Neuronal stem cell (in vitro differentiated cells): ENCODE data around the gene HDAC4.

ENCODE experiments used
- DNase-seq: peaks from one replicate; pipeline ENCODE4 v3.0.0-alpha.2; 2013; ENCODE audit warnings: low spot score
- H2AFZ ChIP-seq: one replicate; pipeline ENCODE4 v1.6.1; 2013; ENCODE audit warnings: mild to moderate bottlenecking, low read length, inconsistent platforms
- H2AK5ac ChIP-seq: 2 replicates; pipeline ENCODE4 v1.6.1; 2013; ENCODE audit warnings: low read depth, mild to moderate bottlenecking, inconsistent platforms, low read length, moderate library complexity, mixed read lengths
- H2BK120ac ChIP-seq: 2 replicates; pipeline ENCODE4 v1.6.1; 2013; ENCODE audit warnings: low read depth, mild to moderate bottlenecking, inconsistent platforms, low read length, moderate library complexity, mixed read lengths
- H2BK12ac ChIP-seq: one replicate; pipeline ENCODE4 v1.6.1; 2013; ENCODE audit warnings: low read length, inconsistent platforms
- H2BK15ac ChIP-seq: 2 replicates; pipeline ENCODE4 v1.6.1; 2013; ENCODE audit warnings: mild to moderate bottlenecking, low read length, inconsistent platforms, mixed read lengths
- H2BK5ac ChIP-seq: one replicate; pipeline ENCODE4 v1.6.1; 2013; ENCODE audit warnings: inconsistent platforms, mild to moderate bottlenecking, low read length, moderate library complexity
- H3K14ac ChIP-seq: one replicate; pipeline ENCODE4 v1.6.1; 2013; ENCODE audit warnings: low read length, inconsistent platforms
- H3K18ac ChIP-seq: 2 replicates; pipeline ENCODE4 v1.6.1; 2013; ENCODE audit warnings: low read length, inconsistent platforms
- H3K23ac ChIP-seq: 2 replicates; pipeline ENCODE4 v1.6.1; 2013; ENCODE audit warnings: low read depth, mild to moderate bottlenecking, mixed read lengths, low read length, inconsistent platforms; ENCODE audit not compliant: poor library complexity
- H3K27ac ChIP-seq: replicated peaks from 3 replicates; pipeline ENCODE4 v1.5.1; 2013; ENCODE audit warnings: low read length, inconsistent platforms
- H3K27me3 ChIP-seq, 3 experiments: 2 replicates each; pipeline ENCODE4 v1.6.1; 2013; ENCODE audit warnings: low read length in 3 of 3, mild to moderate bottlenecking in 2 of 3, inconsistent platforms in 1 of 3, low read depth in 1 of 3, mixed read lengths in 1 of 3, moderate library complexity in 1 of 3; ENCODE audit not compliant: control insufficient read depth in 3 of 3, insufficient read depth in 3 of 3
- H3K36me3 ChIP-seq, 2 donors: replicated peaks in 1 of 2; 2 replicates each; pipeline ENCODE4 v1.6.1; 2013; ENCODE audit warnings: low read length in 2 of 2; ENCODE audit not compliant: control insufficient read depth in 2 of 2, insufficient read depth in 2 of 2
- H3K4ac ChIP-seq: 2 replicates; pipeline ENCODE4 v1.6.1; 2013; ENCODE audit warnings: inconsistent platforms, mild to moderate bottlenecking, low read length, moderate library complexity
- H3K4me1 ChIP-seq, 2 donors: 1 replicate in 1 of 2; 2 replicates in 1 of 2; pipeline ENCODE4 v1.6.1; 2013; ENCODE audit warnings: low read length in 2 of 2, low read depth in 1 of 2; ENCODE audit not compliant: control insufficient read depth in 2 of 2, insufficient read depth in 1 of 2
- H3K4me2 ChIP-seq: one replicate; pipeline ENCODE4 v1.6.1; 2013; ENCODE audit warnings: mild to moderate bottlenecking, low read length, inconsistent platforms; ENCODE audit not compliant: insufficient read depth, poor library complexity, severe bottlenecking
- H3K4me3 ChIP-seq, 2 donors: 2 replicates each; pipeline ENCODE4 v1.5.1; 2013; ENCODE audit warnings: low read length in 2 of 2, mild to moderate bottlenecking in 2 of 2, inconsistent platforms in 1 of 2, moderate library complexity in 1 of 2
- H3K79me1 ChIP-seq: one replicate; pipeline ENCODE4 v1.6.1; 2013; ENCODE audit warnings: low read depth, mild to moderate bottlenecking, inconsistent platforms, low read length, moderate library complexity
- H3K9ac ChIP-seq: one replicate; pipeline ENCODE4 v1.6.1; 2013; ENCODE audit warnings: mild to moderate bottlenecking, low read depth, low read length, inconsistent platforms; ENCODE audit not compliant: poor library complexity
- H3K9me3 ChIP-seq, 2 donors: replicated peaks in 1 of 2; 2 replicates each; pipeline versions ENCODE3 to v1.6.1; 2013; ENCODE audit warnings: low read length in 2 of 2, mild to moderate bottlenecking in 2 of 2, inconsistent platforms in 1 of 2, low read depth in 1 of 2, mixed read lengths in 1 of 2, moderate library complexity in 1 of 2; ENCODE audit not compliant: control insufficient read depth in 2 of 2, insufficient read depth in 1 of 2
- H4K8ac ChIP-seq: one replicate; pipeline ENCODE4 v1.6.1; 2013; ENCODE audit warnings: low read depth, mild to moderate bottlenecking, inconsistent platforms, low read length, moderate library complexity
- H4K91ac ChIP-seq: one replicate; pipeline ENCODE4 v1.6.1; 2013; ENCODE audit warnings: low read length, low read depth, mild to moderate bottlenecking, inconsistent platforms; ENCODE audit not compliant: poor library complexity
- WGBS, 2 donors: extraction: QIAGEN DNeasy Blood & Tissue Kit; methylation state at CpG; one replicate each; pipeline ENCODE4 v1.1.7; 2013; ENCODE audit warnings: missing lambda C conversion rate in 2 of 2, mixed read lengths in 1 of 2; ENCODE audit not compliant: insufficient read length in 2 of 2, insufficient replicate concordance in 1 of 2; ENCODE audit errors: extremely low coverage in 2 of 2; 5-methylcytosine and 5-hydroxymethylcytosine counted together

Gene HDAC4

GRCh38 chr2:239337877-239338484 lies 62.8 kb downstream of the HDAC4 start:
- Histone ChIP-seq H3K23ac (no peak overlapping the region), H3K27ac (no peak overlapping the region), H3K36me3 (peaks cover 2 to 13% of the 10 kb centered on the region in 2 donors), H2AFZ (no peak overlapping the region), H2BK15ac (no peak overlapping the region), H3K14ac (no peak overlapping the region), H2BK120ac (no peak overlapping the region), H2AK5ac (no peak overlapping the region), H3K27me3 (no peaks in the 10 kb centered on the region), H3K9me3 (peaks cover 0 to 11% of the 10 kb centered on the region in 2 donors), H3K4me1 (peaks cover 0 to 1% of the 10 kb centered on the region in 2 donors), H3K4ac (no peak overlapping the region), H3K4me3 (no peak overlapping the region), H3K18ac (no peak overlapping the region), H3K4me2 (no peak overlapping the region), H3K79me1 (peaks cover 17% of the 10 kb centered on the region), H2BK5ac (no peak overlapping the region), H3K9ac (no peak overlapping the region), H2BK12ac (no peak overlapping the region), H4K8ac (no peak overlapping the region), H4K91ac (no peak overlapping the region)
- no peak for DNase-seq
- no CpG with 5 or more reads among the region's 15 CpGs for WGBS, 2 donors

GRCh38 chr2:239337122-239337876 lies 63.5 kb downstream of the HDAC4 start:
- Histone ChIP-seq H3K27ac (no peak overlapping the region), H3K14ac (no peak overlapping the region), H3K79me1 (peaks cover 14% of the 10 kb centered on the region), H3K9ac (no peak overlapping the region), H2BK15ac (no peak overlapping the region), H3K18ac (no peak overlapping the region), H4K8ac (no peak overlapping the region), H4K91ac (no peak overlapping the region), H3K27me3 (no peaks in the 10 kb centered on the region), H3K9me3 (peaks cover 0 to 6% of the 10 kb centered on the region in 2 donors), H3K4me3 (no peak overlapping the region), H3K4ac (no peak overlapping the region), H2BK120ac (no peak overlapping the region), H3K4me2 (no peak overlapping the region), H3K23ac (no peak overlapping the region), H2AK5ac (no peak overlapping the region), H2BK5ac (no peak overlapping the region), H2AFZ (no peak overlapping the region), H3K4me1 (peaks cover 0 to 1% of the 10 kb centered on the region in 2 donors), H2BK12ac (no peak overlapping the region), H3K36me3 (peaks cover 2 to 13% of the 10 kb centered on the region in 2 donors)
- WGBS, 2 donors: no CpG with 5 or more reads among the region's 28 CpGs
- DNase-seq: no peak

GRCh38 chr2:239331560-239331959 lies 69.3 kb downstream of the HDAC4 start:
- Histone ChIP-seq H3K4me1 (peaks cover 14 to 16% of the 10 kb centered on the region in 2 donors), H3K4me3 (peak overlapping the region in 1 of 2 donors; percentile 59), H3K18ac (peak overlapping the region; percentile 76), H3K4me2 (no peak overlapping the region), H3K23ac (no peak overlapping the region), H3K4ac (no peak overlapping the region), H2AK5ac (no peak overlapping the region), H3K27me3 (no peaks in the 10 kb centered on the region), H3K9ac (peak overlapping the region; percentile 64), H4K91ac (peak overlapping the region; percentile 43), H3K14ac (peak overlapping the region; percentile 89), H2AFZ (no peak overlapping the region), H3K27ac (no peak overlapping the region), H3K36me3 (no peaks in the 10 kb centered on the region), H2BK15ac (no peak overlapping the region), H2BK5ac (no peak overlapping the region), H2BK12ac (no peak overlapping the region), H3K9me3 (no peaks in the 10 kb centered on the region), H2BK120ac (no peak overlapping the region), H4K8ac (no peak overlapping the region), H3K79me1 (peaks cover 9% of the 10 kb centered on the region)
- no CpG with 5 or more reads among the region's 24 CpGs for WGBS, 2 donors
- no peak for DNase-seq

GRCh38 chr2:239330836-239331235 lies 70.0 kb downstream of the HDAC4 start:
- Histone ChIP-seq H2BK15ac (no peak overlapping the region), H3K9ac (no peak overlapping the region), H2BK5ac (no peak overlapping the region), H3K27ac (no peak overlapping the region), H3K79me1 (peaks cover 9% of the 10 kb centered on the region), H3K23ac (no peak overlapping the region), H2BK120ac (no peak overlapping the region), H3K4me2 (no peak overlapping the region), H3K4me1 (peaks cover 14 to 16% of the 10 kb centered on the region in 2 donors), H3K27me3 (no peaks in the 10 kb centered on the region), H2AK5ac (no peak overlapping the region), H3K9me3 (peaks cover 0 to 2% of the 10 kb centered on the region in 2 donors), H4K91ac (no peak overlapping the region), H3K36me3 (no peaks in the 10 kb centered on the region), H3K18ac (no peak overlapping the region), H3K14ac (no peak overlapping the region), H2BK12ac (no peak overlapping the region), H2AFZ (no peak overlapping the region), H4K8ac (no peak overlapping the region), H3K4ac (no peak overlapping the region), H3K4me3 (no peak overlapping the region)
- WGBS, 2 donors: no CpG with 5 or more reads among the region's 14 CpGs
- no peak for DNase-seq
